Measurements from ENCODE around the gene GLUL.

GRCh38 chr1:182347019-182347418 is 44.6 kb downstream of the GLUL start:
- no peak for TF ChIP-seq CTCF (conservative IDR thresholded peaks at IDR 0.05; ENCODE audit: low read depth, low read length)
- TF ChIP-seq MXI1 (IDR thresholded peaks at IDR 0.05; ENCODE audit: borderline replicate concordance, low read depth, low read length): no peak
- TF ChIP-seq MAFK (IDR thresholded peaks at IDR 0.05; ENCODE audit: low read depth, low read length): no peak
- no peak for TF ChIP-seq RCOR1 (IDR thresholded peaks at IDR 0.05; ENCODE audit: insufficient replicate concordance, low read length)
- TF ChIP-seq POLR2A (IDR thresholded peaks at IDR 0.05; ENCODE audit: low read depth, low read length): no peak
- TF ChIP-seq RAD21 (IDR thresholded peaks at IDR 0.05; ENCODE audit: low read length): no peak
- no peak for TF ChIP-seq SMC3 (IDR thresholded peaks at IDR 0.05; ENCODE audit: low read depth, low read length)
- no peak for TF ChIP-seq MAZ (IDR thresholded peaks at IDR 0.05; ENCODE audit: borderline replicate concordance, low read depth, low read length)
- no peak for TF ChIP-seq USF2 (IDR thresholded peaks at IDR 0.05; ENCODE audit: low read depth, low read length)
